Measurements from ENCODE around the gene PACS1.

Gene PACS1

DNA sequence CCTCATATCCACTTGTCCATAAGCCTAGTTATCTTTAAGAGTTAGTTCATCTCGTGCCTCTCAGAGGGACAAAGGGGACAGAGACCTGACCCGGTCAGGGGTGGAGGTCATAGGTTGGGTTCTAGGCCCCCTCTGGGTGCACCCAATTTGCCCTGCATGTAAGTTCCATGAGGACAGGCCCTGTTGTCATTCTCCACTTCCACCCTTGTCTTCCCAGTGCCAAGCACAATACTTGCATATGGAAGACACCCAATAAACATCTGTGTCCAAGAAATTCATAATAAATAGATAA is 220.2 kb downstream of the PACS1 start:
- H3K27ac ChIP-seq = no peak overlapping the region
- DNase-seq = no peak
- intact Hi-C loops (cut with DNase I; ENCODE audit: low total_unique reads) = no loop called here

GRCh38 chr11:66291303-66291705 is 221.2 kb downstream of the PACS1 start:
- Histone ChIP-seq H3K27me3 (peaks cover 0 to 45% of the 10 kb centered on the region in 2 donors), H3K9me3 (no peaks in the 10 kb centered on the region), H3K36me3 (no peaks in the 10 kb centered on the region), H3K4me3 (peak overlapping the region in 1 of 2 donors; percentile 46), H3K4me1 (peaks cover 0 to 36% (median 29%) of the 10 kb centered on the region in 4 donors), H3K27ac (no peak overlapping the region)
- no peak for DNase-seq
- intact Hi-C loops (cut with DNase I; ENCODE audit: low total_unique reads) = no loop called here
- TF ChIP-seq, protein P1, sequence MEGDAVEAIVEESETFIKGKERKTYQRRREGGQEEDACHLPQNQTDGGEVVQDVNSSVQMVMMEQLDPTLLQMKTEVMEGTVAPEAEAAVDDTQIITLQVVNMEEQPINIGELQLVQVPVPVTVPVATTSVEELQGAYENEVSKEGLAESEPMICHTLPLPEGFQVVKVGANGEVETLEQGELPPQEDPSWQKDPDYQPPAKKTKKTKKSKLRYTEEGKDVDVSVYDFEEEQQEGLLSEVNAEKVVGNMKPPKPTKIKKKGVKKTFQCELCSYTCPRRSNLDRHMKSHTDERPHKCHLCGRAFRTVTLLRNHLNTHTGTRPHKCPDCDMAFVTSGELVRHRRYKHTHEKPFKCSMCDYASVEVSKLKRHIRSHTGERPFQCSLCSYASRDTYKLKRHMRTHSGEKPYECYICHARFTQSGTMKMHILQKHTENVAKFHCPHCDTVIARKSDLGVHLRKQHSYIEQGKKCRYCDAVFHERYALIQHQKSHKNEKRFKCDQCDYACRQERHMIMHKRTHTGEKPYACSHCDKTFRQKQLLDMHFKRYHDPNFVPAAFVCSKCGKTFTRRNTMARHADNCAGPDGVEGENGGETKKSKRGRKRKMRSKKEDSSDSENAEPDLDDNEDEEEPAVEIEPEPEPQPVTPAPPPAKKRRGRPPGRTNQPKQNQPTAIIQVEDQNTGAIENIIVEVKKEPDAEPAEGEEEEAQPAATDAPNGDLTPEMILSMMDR (IDR thresholded peaks at IDR 0.05) = no peak

More for the DNA sequence above, 220.2 kb downstream of the PACS1 start:
- Histone ChIP-seq H3K36me3 (peaks cover 0 to 5% (median 0%) of the 10 kb centered on the region in 3 donors), H3K4me3 (no peak overlapping the region), H3K9me3 (no peaks in the 10 kb centered on the region), H3K4me1 (peaks cover 0 to 36% (median 30%) of the 10 kb centered on the region in 4 donors), H3K27me3 (peaks cover 0 to 35% of the 10 kb centered on the region in 2 donors)
- TF ChIP-seq, protein P1 (IDR thresholded peaks at IDR 0.05) = no peak

DNA sequence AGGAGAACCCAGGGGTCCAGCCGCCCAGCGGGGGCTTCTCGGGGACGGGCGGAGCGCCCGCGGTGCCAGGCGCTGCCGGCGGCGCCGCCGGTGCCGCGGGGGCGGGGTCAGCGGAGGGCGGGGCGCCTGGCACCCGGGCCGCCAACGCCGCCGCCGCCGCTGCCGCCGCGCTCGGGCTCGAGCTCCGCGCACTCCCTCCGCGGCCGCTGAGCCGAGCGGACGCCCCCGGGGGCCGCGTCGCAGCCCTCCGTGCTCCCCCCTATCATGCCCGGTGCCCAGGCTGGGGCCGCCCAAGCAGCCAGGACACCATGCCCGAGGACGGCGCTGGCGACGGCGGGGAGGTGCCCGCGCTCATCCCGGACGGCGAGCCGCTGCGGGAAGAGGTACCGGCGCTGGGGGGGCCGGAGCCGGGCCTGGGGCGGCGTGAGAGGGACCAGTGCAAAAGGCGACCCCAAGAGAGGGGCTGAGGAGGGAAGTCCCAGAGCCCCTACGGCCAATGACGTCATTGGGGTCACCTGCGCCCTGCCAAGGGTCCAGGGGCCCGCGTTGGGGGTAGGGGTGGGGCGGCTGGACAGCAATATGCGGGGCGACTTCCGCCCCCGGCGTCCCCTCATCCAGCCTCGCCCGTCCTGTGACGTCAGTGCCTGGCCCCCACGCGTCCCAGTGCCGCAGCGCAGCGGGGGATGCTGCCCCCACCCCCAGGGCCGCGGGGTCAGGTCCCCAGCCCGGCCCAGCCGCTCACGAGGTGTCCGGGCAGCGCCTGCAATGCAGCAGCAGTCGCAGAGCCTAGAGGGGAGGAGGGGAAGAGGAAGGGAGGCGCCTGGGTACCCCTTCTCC is 221.9 kb downstream of the PACS1 start, which contains the start of gene TMEM151A:
Gene TMEM151A, plus strand, starts transcription at position 189 of the 837 bp plus-strand sequence. Its CDS starts 120 bp downstream, at position 309.
- intact Hi-C loops (cut with DNase I; ENCODE audit: low total_unique reads) = no loop called here
- TF ChIP-seq, protein P1 (IDR thresholded peaks at IDR 0.05) = no peak
- no peak for DNase-seq
- no peaks in the 10 kb centered on the region for H3K9me3 ChIP-seq
- no peaks in the 10 kb centered on the region for H3K36me3 ChIP-seq
- peaks cover 0 to 36% (median 29%) of the 10 kb centered on the region in 4 donors for H3K4me1 ChIP-seq
- H3K4me3 ChIP-seq = peak within 1 kb of the TSS; percentile 31 to 46
- no peak within 1 kb of the TSS for H3K27ac ChIP-seq
- peaks cover 0 to 50% of the 10 kb centered on the region in 2 donors for H3K27me3 ChIP-seq

- Histone ChIP-seq H3K36me3 (no peaks in the 10 kb centered on the region), H3K27me3 (peaks cover 0 to 57% of the 10 kb centered on the region in 2 donors), H3K4me1 (peaks cover 0 to 30% (median 23%) of the 10 kb centered on the region in 4 donors), H3K4me3 (no peak overlapping the region), H3K9me3 (no peaks in the 10 kb centered on the region), H3K27ac (no peak overlapping the region)
- TF ChIP-seq, protein P1 (IDR thresholded peaks at IDR 0.05) = no peak
- intact Hi-C loops (cut with DNase I; ENCODE audit: low total_unique reads) = no loop called here
- DNase-seq = no peak
Observed at GRCh38 chr11:66292543-66293332, 222.7 kb downstream of the PACS1 start.

DNA sequence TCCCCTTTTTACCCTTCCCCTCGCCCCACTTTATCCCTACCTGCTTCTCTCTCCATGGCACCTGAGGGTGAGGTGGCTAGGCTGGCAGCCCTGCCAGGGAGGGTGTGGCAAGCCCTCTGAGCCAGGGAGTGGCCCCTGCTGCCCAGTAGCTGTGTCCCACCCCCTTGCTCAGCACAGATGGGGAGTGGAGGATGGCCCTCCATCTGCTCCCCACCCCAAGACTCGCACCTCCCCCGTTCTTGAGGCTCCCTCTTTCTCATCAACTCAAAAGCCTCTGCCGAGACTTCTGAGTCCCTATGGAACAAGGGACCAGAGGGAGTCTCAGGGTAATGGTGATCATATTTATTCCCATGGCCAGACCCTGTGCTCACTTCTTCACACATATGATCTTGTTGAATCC is 223.3 kb downstream of the PACS1 start:
- intact Hi-C loops (cut with DNase I; ENCODE audit: low total_unique reads) = no loop called here
- no peaks in the 10 kb centered on the region for H3K36me3 ChIP-seq
- H3K4me1 ChIP-seq = peaks cover 0 to 23% (median 17%) of the 10 kb centered on the region in 4 donors
- no peak overlapping the region for H3K4me3 ChIP-seq
- DNase-seq = no peak
- peaks cover 0 to 57% of the 10 kb centered on the region in 2 donors for H3K27me3 ChIP-seq
- TF ChIP-seq, protein P1 (IDR thresholded peaks at IDR 0.05) = no peak
- H3K9me3 ChIP-seq = no peaks in the 10 kb centered on the region
- H3K27ac ChIP-seq = no peak overlapping the region
